Uterus (tissue), 4 donors: ENCODE measurements around the gene NELL1. TPM values are rescaled to one million over a fixed set of nuclear protein-coding genes. Genes with fewer than 3 reads are reported as not detected.

ENCODE experiments used
- DNase-seq, 2 donors: peaks; one replicate each; pipeline ENCODE4 v3.0.0-alpha.2; 2019 to 2020
- H3K27ac ChIP-seq, 2 donors: fragments of 200-600 bp; sonication (generic); 1 replicate in 1 of 2; 2 replicates in 1 of 2; pipeline ENCODE4 v1.5.1; 2016 to 2018
- H3K27me3 ChIP-seq, 2 donors: fragments of 200-600 bp; sonication (generic); one replicate each; pipeline ENCODE4 v1.5.1; 2018 to 2019; ENCODE audit warnings: control low read depth in 1 of 2
- H3K36me3 ChIP-seq, 2 donors: fragments of 200-600 bp; sonication (generic); one replicate each; pipeline ENCODE4 v1.5.1; 2019; ENCODE audit warnings: control low read depth in 1 of 2
- H3K4me1 ChIP-seq, 2 donors: fragments of 200-600 bp; sonication (generic); one replicate each; pipeline ENCODE4 v1.5.1; 2018 to 2019; ENCODE audit warnings: control low read depth in 1 of 2
- H3K4me3 ChIP-seq, 2 donors: fragments of 200-600 bp; sonication (generic); 1 replicate in 1 of 2; 2 replicates in 1 of 2; pipeline ENCODE4 v1.5.1; 2018 to 2019; ENCODE audit warnings: mild to moderate bottlenecking in 1 of 2
- H3K9me3 ChIP-seq, 2 donors: fragments of 200-600 bp; sonication (generic); one replicate each; pipeline ENCODE4 v1.5.1; 2019; ENCODE audit warnings: control low read depth in 1 of 2
- POLR2A ChIP-seq, 2 donors: fragments of 450-650 bp; IDR thresholded peaks; one replicate each; pipeline ENCODE4 v1.6.1; 2016; ENCODE audit warnings: antibody characterized with exemption in 2 of 2, mild to moderate bottlenecking in 1 of 2, moderate library complexity in 1 of 2
- intact Hi-C: fragments of 100-400 bp; cut with DNase I; formaldehyde crosslinking; loops from one replicate; pipeline ENCODE4 v1.15.1; 2023; ENCODE audit warnings: low total_unique reads
- total RNA-seq, 4 donors: library from RNA; depleted of rRNA in 3 of 4; stranded (reverse); fragments of >200 nt in 3 of 4; gene quantifications; one replicate each; pipeline versions ENCODE4 v1.1.0 to v1.2.4, GENCODE V29; 2014 to 2023
- TF ChIP-seq, protein P1 (sequence below), 4 experiments: fragments of 200-600 bp in 2 of 4; fragments of 450-650 bp in 2 of 4; sonication (generic) in 2 of 4; IDR thresholded peaks; one replicate each; pipeline ENCODE4 v1.5.1; 2016 to 2019; ENCODE audit warnings: antibody characterized with exemption in 4 of 4, mild to moderate bottlenecking in 2 of 4, moderate library complexity in 1 of 4
- donor health status: DM: yes; HTN: yes; CAD: no.

Gene NELL1
- total RNA-seq, 4 donors from 2014 or later: 0.34 to 25.1 TPM; not detected in 2

DNA sequence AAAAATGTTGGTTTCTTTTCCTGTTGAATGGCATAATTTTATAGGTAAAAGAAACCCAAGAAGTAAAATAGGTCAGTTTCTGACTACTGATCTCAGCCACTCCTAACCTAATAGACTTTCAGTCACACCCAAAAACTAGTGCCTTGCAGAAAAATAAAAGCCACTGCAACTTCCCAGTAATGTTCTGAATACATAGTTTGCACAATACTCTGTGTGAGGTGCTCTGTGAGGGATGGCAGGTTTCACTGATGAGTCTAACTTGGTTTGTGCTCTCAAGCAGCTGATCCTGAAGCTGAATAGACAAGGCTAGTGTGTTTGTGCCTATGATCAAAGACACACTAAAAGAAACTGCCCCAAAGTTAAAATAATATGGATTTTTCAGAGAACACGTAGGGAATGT, 758.3 kb downstream of the NELL1 start:
- no peaks in the 10 kb centered on the region for H3K36me3 ChIP-seq
- no peaks in the 10 kb centered on the region for H3K9me3 ChIP-seq
- no peaks in the 10 kb centered on the region for H3K27me3 ChIP-seq
- no peaks in the 10 kb centered on the region for H3K4me1 ChIP-seq
- no peak for DNase-seq
- no peak overlapping the region for H3K27ac ChIP-seq
- intact Hi-C loops: no loop called here
- no peak for TF ChIP-seq POLR2A (IDR thresholded peaks at IDR 0.05)
- TF ChIP-seq, protein P1, sequence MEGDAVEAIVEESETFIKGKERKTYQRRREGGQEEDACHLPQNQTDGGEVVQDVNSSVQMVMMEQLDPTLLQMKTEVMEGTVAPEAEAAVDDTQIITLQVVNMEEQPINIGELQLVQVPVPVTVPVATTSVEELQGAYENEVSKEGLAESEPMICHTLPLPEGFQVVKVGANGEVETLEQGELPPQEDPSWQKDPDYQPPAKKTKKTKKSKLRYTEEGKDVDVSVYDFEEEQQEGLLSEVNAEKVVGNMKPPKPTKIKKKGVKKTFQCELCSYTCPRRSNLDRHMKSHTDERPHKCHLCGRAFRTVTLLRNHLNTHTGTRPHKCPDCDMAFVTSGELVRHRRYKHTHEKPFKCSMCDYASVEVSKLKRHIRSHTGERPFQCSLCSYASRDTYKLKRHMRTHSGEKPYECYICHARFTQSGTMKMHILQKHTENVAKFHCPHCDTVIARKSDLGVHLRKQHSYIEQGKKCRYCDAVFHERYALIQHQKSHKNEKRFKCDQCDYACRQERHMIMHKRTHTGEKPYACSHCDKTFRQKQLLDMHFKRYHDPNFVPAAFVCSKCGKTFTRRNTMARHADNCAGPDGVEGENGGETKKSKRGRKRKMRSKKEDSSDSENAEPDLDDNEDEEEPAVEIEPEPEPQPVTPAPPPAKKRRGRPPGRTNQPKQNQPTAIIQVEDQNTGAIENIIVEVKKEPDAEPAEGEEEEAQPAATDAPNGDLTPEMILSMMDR (IDR thresholded peaks at IDR 0.05): no peak
- H3K4me3 ChIP-seq: no peak overlapping the region

DNA sequence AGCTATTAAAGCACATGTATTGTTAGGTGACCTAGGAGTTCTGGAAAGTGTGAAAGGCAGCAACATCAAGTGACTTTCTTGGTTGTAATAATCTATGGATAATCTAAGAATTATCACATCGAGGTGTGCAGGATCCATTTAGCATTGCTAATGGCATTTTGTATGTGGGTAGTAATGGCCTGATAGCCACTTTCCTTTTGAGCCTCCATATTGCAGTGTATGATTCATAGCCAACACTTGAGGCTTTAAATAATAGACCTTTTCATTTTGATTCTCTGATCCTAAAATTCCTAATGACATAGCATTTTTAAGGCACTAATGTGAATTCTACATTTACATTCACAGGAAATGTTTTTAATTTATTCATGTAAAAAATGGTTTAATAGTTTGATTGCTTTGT, 759.4 kb downstream of the NELL1 start:
- TF ChIP-seq, protein P1 (IDR thresholded peaks at IDR 0.05): no peak
- TF ChIP-seq POLR2A (IDR thresholded peaks at IDR 0.05): no peak
- intact Hi-C loops: no loop called here
- Histone ChIP-seq H3K27me3 (no peaks in the 10 kb centered on the region), H3K9me3 (no peaks in the 10 kb centered on the region), H3K4me3 (no peak overlapping the region), H3K36me3 (no peaks in the 10 kb centered on the region), H3K27ac (no peak overlapping the region), H3K4me1 (no peaks in the 10 kb centered on the region)
- no peak for DNase-seq

GRCh38 chr11:21429401-21429800, 760.0 kb downstream of the NELL1 start:
- no peaks in the 10 kb centered on the region for H3K9me3 ChIP-seq
- intact Hi-C loops: no loop called here
- no peaks in the 10 kb centered on the region for H3K4me1 ChIP-seq
- no peaks in the 10 kb centered on the region for H3K27me3 ChIP-seq
- no peak for DNase-seq
- TF ChIP-seq, protein P1 (IDR thresholded peaks at IDR 0.05): no peak
- no peak for TF ChIP-seq POLR2A (IDR thresholded peaks at IDR 0.05)
- H3K27ac ChIP-seq: no peak overlapping the region
- no peaks in the 10 kb centered on the region for H3K36me3 ChIP-seq
- no peak overlapping the region for H3K4me3 ChIP-seq

- H3K9me3 ChIP-seq: no peaks in the 10 kb centered on the region
- no peak overlapping the region for H3K27ac ChIP-seq
- TF ChIP-seq, protein P1 (IDR thresholded peaks at IDR 0.05): no peak
- no peak for TF ChIP-seq POLR2A (IDR thresholded peaks at IDR 0.05)
- intact Hi-C loops: no loop called here
- H3K36me3 ChIP-seq: no peaks in the 10 kb centered on the region
- no peaks in the 10 kb centered on the region for H3K4me1 ChIP-seq
- H3K27me3 ChIP-seq: no peaks in the 10 kb centered on the region
- H3K4me3 ChIP-seq: no peak overlapping the region
- DNase-seq: no peak
Observed at GRCh38 chr11:21430537-21430936, 761.2 kb downstream of the NELL1 start.

- intact Hi-C loops: no loop called here
- Histone ChIP-seq H3K36me3 (no peaks in the 10 kb centered on the region), H3K27ac (no peak overlapping the region), H3K27me3 (no peaks in the 10 kb centered on the region), H3K4me3 (no peak overlapping the region), H3K4me1 (no peaks in the 10 kb centered on the region), H3K9me3 (no peaks in the 10 kb centered on the region)
- TF ChIP-seq, protein P1 (IDR thresholded peaks at IDR 0.05): no peak
- TF ChIP-seq POLR2A (IDR thresholded peaks at IDR 0.05): no peak
- DNase-seq: no peak
Observed at GRCh38 chr11:21446939-21447590, 777.7 kb downstream of the NELL1 start.
